Lung (tissue), 12 donors: ENCODE data around the gene FAAP20. TPM values are rescaled to one million over a fixed set of nuclear protein-coding genes. Genes with fewer than 3 reads are reported as not detected.

Experiments used
- ATAC-seq: fragments of 200-7000 bp; cut with Tn5 transposase; one replicate; pipeline ENCODE4 v1.9.1; 2020; ENCODE audit warnings: moderate number of reproducible peaks; ENCODE audit not compliant: insufficient read depth, low FRiP score
- DNase-seq, 3 donors: peaks; one replicate each; pipeline ENCODE4 v3.0.0-alpha.2; 2013 to 2017
- H3K27ac ChIP-seq, 2 donors: one replicate each; pipeline ENCODE4 v1.5.1; 2013; ENCODE audit warnings: mild to moderate bottlenecking in 2 of 2, moderate library complexity in 2 of 2, control low read depth in 1 of 2, inconsistent platforms in 1 of 2, low read depth in 1 of 2, low read length in 1 of 2
- H3K27me3 ChIP-seq, 3 donors: one replicate each; pipeline ENCODE4 v1.5.1; 2013; ENCODE audit warnings: low read length in 2 of 3; ENCODE audit not compliant: control insufficient read depth in 3 of 3, insufficient read depth in 3 of 3
- H3K36me3 ChIP-seq, 4 donors: one replicate each; pipeline ENCODE4 v1.5.1; 2013; ENCODE audit warnings: low read length in 4 of 4, mild to moderate bottlenecking in 1 of 4, moderate library complexity in 1 of 4; ENCODE audit not compliant: control insufficient read depth in 4 of 4, insufficient read depth in 4 of 4
- H3K4me1 ChIP-seq, 5 donors: one replicate each; pipeline ENCODE4 v1.5.1; 2013; ENCODE audit warnings: low read length in 5 of 5, mild to moderate bottlenecking in 2 of 5, moderate library complexity in 1 of 5; ENCODE audit not compliant: control insufficient read depth in 5 of 5, insufficient read depth in 5 of 5
- H3K4me3 ChIP-seq: one replicate; pipeline ENCODE4 v1.5.1; 2013; ENCODE audit warnings: mild to moderate bottlenecking, control low read depth, moderate library complexity
- H3K9ac ChIP-seq, 2 donors: one replicate each; pipeline ENCODE4 v1.5.1; 2013; ENCODE audit warnings: low read length in 2 of 2, control low read depth in 1 of 2; ENCODE audit not compliant: insufficient read depth in 1 of 2
- H3K9me3 ChIP-seq, 4 donors: one replicate each; pipeline ENCODE4 v1.5.1; 2013; ENCODE audit warnings: low read length in 3 of 4, mild to moderate bottlenecking in 1 of 4, moderate library complexity in 1 of 4; ENCODE audit not compliant: control insufficient read depth in 4 of 4, insufficient read depth in 3 of 4
- WGBS, 2 donors: extraction: QIAGEN DNeasy Blood & Tissue Kit; methylation state at CpG; one replicate each; pipeline ENCODE4 v1.1.7; 2013; 5-methylcytosine and 5-hydroxymethylcytosine counted together
- polyA plus RNA-seq, 2 donors: library from polyadenylated mRNA; stranded (reverse); fragments of 200-250 nt; gene quantifications; one replicate each; pipeline ENCODE4 v1.2.1, GENCODE V29; 2013
- total RNA-seq, 2 donors: library from RNA; depleted of rRNA in 1 of 2; stranded (reverse); fragments of >200 nt in 1 of 2; gene quantifications; one replicate each; pipeline ENCODE4 v1.2.1, GENCODE V29; 2014 to 2021
- TF ChIP-seq, protein P1 (sequence below): IDR thresholded peaks from 2 replicates; pipeline ENCODE4 v1.5.1; 2012; ENCODE audit warnings: mild to moderate bottlenecking; ENCODE audit errors: control extremely low read depth, extremely low read depth
- donor health status: control.
- donor health status: control.
- donor health status: Bipolar disorder and iron deficiency.
- donor health status: healthy.
- donor health status: DM: yes; HTN: yes; CAD: no.

Gene FAAP20
- total and polyA plus RNA-seq, 4 donors, result 16.8 to 87.9 (median 68.4) TPM

DNA sequence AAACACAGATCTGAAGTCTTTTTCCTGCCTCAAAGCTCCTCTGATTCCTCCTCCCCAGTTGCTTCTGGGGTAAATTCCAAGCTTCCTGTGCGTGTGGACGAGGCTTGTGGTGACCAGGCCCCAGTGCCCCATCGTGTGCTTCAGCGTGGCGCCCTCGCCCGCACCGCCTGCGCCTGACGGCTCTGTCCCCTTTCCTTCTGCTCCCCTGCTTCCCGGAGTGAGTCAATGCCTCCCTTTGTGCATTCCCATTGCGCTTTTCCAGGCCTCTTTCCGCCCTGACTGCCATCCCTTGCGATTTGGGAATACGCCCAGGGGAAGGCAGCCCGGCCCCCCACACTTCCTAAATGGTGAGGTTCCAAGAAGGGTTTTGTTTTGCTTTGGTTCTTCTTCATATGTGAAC lies 36.3 kb downstream of the FAAP20 start:
- H3K36me3 ChIP-seq, result peaks cover 0 to 19% (median 2%) of the 10 kb centered on the region in 4 donors

DNA sequence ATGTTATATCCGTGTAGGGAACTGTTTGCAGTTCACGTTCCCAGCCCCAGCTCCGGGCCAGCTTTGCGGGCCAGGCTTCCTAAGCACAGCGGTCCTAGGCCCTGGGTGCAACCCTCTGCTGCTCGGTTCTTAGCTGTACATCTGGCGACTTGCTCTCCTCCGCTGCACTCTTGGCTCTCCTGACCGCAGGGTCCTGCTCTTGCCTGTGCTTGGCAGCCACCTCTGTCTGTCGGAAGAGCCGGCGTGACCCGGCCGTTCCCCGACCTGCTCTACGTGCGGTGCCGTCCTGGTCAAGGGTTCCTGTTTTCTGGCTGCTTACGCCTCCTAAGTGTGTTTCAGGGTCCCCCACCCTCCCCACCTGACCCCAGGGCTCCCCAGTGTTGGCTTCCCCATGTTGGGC lies 36.7 kb downstream of the FAAP20 start:
- Histone ChIP-seq H3K9ac (no peak overlapping the region), H3K27ac (no peak overlapping the region), H3K9me3 (peaks cover 0 to 2% (median 0%) of the 10 kb centered on the region in 4 donors), H3K4me3 (no peak overlapping the region), H3K4me1 (peaks cover 0 to 9% (median 0%) of the 10 kb centered on the region in 5 donors), H3K27me3 (no peaks in the 10 kb centered on the region), H3K36me3 (peaks cover 0 to 20% (median 2%) of the 10 kb centered on the region in 4 donors)
- no peak for ATAC-seq
- no peak for DNase-seq
- WGBS, 2 donors, result 94 to 95% methylated on average over 19 of the region's 19 CpGs
- TF ChIP-seq, protein P1, sequence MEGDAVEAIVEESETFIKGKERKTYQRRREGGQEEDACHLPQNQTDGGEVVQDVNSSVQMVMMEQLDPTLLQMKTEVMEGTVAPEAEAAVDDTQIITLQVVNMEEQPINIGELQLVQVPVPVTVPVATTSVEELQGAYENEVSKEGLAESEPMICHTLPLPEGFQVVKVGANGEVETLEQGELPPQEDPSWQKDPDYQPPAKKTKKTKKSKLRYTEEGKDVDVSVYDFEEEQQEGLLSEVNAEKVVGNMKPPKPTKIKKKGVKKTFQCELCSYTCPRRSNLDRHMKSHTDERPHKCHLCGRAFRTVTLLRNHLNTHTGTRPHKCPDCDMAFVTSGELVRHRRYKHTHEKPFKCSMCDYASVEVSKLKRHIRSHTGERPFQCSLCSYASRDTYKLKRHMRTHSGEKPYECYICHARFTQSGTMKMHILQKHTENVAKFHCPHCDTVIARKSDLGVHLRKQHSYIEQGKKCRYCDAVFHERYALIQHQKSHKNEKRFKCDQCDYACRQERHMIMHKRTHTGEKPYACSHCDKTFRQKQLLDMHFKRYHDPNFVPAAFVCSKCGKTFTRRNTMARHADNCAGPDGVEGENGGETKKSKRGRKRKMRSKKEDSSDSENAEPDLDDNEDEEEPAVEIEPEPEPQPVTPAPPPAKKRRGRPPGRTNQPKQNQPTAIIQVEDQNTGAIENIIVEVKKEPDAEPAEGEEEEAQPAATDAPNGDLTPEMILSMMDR, result no peak

More for the DNA sequence above, 36.3 kb downstream of the FAAP20 start:
- Histone ChIP-seq H3K27me3 (no peaks in the 10 kb centered on the region), H3K9ac (no peak overlapping the region), H3K27ac (no peak overlapping the region), H3K4me3 (no peak overlapping the region), H3K9me3 (peaks cover 0 to 2% (median 0%) of the 10 kb centered on the region in 4 donors), H3K4me1 (peaks cover 0 to 9% (median 0%) of the 10 kb centered on the region in 5 donors)
- 83 to 92% methylated on average over 16 of the region's 16 CpGs for WGBS, 2 donors
- ATAC-seq, result no peak
- DNase-seq, result no peak
- TF ChIP-seq, protein P1, result no peak

DNA sequence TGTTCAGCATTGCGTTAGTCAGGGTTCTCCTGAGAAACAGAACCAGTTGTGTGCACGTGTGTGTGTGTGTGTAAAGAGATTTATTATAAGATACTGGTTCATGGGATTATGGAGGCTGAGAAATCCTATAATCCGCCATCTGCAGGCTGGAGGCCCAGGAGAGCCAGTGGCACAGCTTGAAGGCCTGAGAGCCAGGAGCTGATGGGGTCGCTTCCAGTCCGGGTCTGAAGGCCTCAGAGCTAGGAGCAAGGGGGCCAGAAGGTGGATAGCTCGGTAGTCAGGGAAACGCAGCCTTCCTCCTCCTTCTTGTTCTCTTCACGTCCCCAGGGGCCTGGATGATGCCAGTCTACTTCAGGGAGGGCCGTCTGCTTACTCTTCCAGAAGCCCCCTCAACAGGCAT lies 37.7 kb downstream of the FAAP20 start:
- no peak for ATAC-seq
- peaks cover 0 to 21% (median 2%) of the 10 kb centered on the region in 4 donors for H3K36me3 ChIP-seq
- no peak overlapping the region for H3K9ac ChIP-seq
- WGBS, 2 donors, result 91 to 96% methylated on average over 9 of the region's 9 CpGs
- H3K27ac ChIP-seq, result no peak overlapping the region
- no peaks in the 10 kb centered on the region for H3K27me3 ChIP-seq
- peaks cover 0 to 2% (median 0%) of the 10 kb centered on the region in 4 donors for H3K9me3 ChIP-seq
- no peak for DNase-seq
- TF ChIP-seq, protein P1, result no peak
- H3K4me3 ChIP-seq, result no peak overlapping the region
- peaks cover 0 to 9% (median 0%) of the 10 kb centered on the region in 5 donors for H3K4me1 ChIP-seq

DNA sequence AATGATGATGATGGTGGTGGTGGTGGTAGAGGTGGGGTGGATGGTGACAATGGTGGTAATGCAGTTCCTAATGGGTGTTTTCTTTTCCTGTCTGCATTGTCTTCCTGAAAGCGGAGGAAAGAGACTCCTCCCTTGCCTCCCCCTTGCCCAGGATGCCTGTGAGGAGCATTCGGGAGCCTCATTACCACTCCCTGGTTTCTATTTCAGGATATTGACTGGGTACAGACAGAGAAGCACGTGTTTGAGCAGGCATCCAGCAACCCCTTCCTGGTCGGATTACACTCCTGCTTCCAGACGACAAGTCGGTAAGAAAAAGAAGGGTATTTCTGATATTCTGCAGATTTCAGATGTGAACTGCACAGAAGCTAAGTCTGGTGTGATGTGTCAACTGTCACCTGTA lies 38.8 kb downstream of the FAAP20 start:
- WGBS, 2 donors, result 78 to 79% methylated on average over 6 of the region's 6 CpGs
- H3K27ac ChIP-seq, result no peak overlapping the region
- peaks cover 0 to 8% (median 0%) of the 10 kb centered on the region in 5 donors for H3K4me1 ChIP-seq
- H3K27me3 ChIP-seq, result no peaks in the 10 kb centered on the region
- no peak for ATAC-seq
- no peak for DNase-seq
- peaks cover 0 to 19% (median 2%) of the 10 kb centered on the region in 4 donors for H3K36me3 ChIP-seq
- TF ChIP-seq, protein P1, result no peak
- no peak overlapping the region for H3K9ac ChIP-seq
- peaks cover 0 to 4% (median 0%) of the 10 kb centered on the region in 4 donors for H3K9me3 ChIP-seq
- no peak overlapping the region for H3K4me3 ChIP-seq
